ENCODE data around the gene TEX35.
"Not testable (repeated sequence)": the region's sequence is repeated elsewhere in the genome, so short reads cannot be mapped to it uniquely, and the experiment has no call there.

The TEX35 gene

DNA sequence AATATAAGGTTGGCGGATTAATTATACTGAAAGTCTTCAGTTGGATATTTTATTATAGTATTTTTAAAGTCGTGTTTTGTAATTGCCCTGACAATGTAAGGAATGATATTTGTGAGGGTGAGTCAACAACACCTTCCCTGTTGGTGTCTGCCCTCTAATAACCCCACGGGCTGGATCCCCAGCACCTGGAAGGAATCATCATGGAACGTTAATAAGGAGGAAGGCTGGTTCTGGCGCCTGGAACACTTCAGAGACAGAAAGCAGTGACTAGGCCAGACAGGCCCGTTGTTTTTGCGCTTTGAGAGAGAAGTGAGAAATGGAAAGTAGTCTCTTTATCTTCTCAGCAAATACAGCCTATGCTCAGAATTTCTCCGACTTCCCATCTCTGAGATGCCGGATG, 31.6 kb downstream of the TEX35 start:
- no peak for DNase-seq

- no peak for DNase-seq
Measured at GRCh38 chr1:178548108-178548507, 35.2 kb downstream of the TEX35 start.

DNA sequence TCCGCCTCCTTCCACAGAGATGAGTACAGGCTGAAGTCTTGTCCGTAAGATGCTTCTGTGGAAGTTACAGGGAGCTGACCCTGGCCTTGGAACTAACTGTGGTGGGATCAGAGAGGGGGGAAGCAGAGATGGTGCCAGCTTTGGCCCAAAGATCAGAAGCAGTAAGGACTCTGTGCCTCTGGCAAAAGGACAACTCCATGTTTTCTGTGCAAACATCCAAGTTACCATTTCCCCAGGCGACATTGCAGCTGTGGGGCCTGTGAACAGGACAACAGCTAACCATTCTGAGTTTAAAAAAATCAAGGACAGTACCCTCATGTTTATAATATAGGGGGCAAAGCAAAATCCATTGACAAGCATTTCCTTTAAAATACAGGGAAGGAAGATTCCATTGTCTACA, 38.4 kb downstream of the TEX35 start:
- DNase-seq = no peak

- no peak for DNase-seq
Measured at GRCh38 chr1:178551940-178552339, 39.0 kb downstream of the TEX35 start.

DNA sequence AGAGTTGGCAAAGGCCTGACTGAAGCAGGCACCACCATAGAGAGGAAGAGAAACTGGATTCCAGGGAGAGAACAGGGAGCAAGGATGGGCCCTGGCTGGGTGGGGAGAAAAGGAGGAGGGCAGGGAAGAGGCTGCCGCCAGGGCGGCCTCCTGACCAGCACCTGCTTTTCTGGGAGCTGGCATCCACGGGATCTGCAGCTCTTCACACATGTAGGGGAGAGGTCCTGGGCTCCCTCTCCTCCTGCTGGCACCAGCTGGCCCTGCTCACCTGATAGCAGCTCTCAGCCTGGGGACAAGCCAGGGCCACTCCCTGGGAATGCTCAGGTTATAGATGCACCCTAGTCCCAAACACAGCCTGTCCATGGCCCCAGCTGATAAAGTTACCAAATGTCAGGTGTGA, 39.9 kb downstream of the TEX35 start:
- DNase-seq = no peak

DNA sequence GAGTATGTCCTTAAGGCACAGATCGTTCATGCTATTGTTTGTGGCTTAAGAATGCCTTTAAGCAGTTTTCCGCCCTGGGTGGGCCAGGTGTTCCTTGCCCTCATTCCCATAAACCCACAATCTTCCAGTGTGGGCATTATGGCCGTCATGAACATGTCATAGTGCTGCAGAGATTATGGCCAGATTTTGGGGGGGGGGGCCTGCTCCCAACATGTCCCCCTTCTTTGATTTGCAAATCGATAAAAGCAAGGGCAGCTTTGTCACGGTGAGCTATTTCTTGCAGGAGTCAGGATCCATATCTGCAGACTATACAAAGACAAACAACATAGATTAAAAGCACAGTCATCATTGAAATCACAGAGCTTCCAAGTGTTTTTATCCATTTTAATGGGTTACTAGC, 41.4 kb downstream of the TEX35 start:
- not testable (repeated sequence) for DNase-seq

DNA sequence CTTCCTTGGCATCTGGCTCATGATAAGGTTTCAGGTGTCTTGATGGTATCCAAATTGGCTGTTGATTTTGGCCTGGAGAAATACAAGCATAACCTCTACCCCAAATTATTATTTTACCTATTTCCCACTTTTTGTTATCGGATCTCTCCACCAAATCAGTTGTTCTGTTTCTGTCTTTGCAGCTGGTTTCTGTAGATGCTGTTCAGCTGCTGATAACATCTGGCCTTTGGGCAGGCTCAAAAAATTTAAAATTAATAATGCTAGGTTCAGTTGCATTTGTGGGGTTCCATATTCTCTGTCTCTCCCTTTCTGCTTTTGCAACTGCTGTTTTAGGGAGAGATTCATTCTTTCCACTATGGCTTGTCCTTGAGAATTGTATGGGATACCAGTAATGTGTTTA, 42.7 kb downstream of the TEX35 start:
- DNase-seq = not testable (repeated sequence)

- DNase-seq = not testable (repeated sequence)
Measured at GRCh38 chr1:178558816-178559215, 45.9 kb downstream of the TEX35 start.

GRCh38 chr1:178560871-178561376, 48.0 kb downstream of the TEX35 start:
- no peak for DNase-seq

DNA sequence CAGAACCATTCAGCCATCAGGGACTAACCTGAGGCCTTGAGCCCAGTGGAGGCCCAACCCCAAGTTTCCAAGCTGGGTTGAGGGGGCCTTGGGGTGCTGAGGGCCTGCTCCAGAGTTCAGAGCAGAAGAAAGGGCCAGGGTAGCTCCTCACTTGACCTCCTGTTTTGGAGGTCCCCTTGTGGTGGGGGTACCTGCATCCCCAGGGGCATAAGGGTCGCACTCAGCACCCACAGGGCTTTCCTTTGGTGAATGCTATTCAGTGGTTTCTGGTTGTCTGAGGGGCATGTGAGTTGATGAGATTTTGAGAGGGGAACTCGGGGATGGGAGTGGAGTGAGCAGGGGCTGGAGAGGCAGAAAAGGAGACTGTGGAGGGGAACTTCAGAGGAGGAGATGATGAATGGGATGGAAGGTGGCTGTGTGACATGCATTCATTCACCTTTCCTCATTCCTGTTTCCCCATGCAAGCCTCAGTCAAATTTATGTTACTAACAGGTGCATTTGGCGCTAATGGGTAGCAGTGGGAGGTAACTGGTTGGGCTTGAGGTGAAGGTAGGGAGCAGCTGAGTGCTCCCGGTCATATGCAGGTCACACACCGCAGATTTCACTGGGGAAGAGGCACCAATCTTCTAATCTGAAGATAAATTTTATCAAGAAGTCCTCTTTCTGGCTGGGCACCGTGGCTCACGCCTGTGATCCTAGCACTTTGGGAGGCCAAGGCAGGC, 50.4 kb downstream of the TEX35 start:
- no peak for DNase-seq

DNA sequence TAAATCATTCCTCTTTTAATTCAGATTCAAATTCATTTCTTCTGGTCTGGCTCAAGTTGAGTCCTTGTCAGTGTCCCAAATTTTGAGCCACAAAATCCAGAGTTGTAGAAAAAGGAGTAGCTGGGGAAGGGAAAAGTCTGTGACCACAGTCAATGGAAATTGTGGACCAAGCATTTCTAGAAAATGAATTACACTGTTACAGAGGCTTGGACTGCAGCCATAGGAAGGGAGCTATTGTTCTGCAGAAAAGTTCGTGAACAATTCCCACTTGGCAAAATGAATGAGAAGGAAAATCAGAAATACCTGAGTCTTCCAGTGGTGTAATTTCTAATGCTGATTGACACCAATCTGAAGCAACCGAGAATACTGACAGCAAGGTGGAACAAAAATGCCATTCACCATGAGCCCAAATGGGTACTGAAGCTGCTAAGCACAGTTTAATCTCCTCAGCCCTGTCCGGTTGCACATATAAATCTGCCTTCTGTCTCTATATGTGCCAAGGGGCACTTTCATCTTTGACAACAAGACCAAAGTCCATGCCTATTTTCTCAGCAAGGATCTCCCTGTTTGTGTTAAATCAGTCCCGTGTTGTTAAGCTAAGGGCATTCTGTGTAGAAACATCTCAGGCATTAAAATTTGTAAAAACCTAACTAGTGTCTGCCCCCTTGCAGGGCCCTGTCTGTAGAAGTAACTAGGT, 51.3 kb downstream of the TEX35 start:
- DNase-seq = no peak

- no peak for DNase-seq
Measured at GRCh38 chr1:178564783-178565180, 51.9 kb downstream of the TEX35 start.

DNA sequence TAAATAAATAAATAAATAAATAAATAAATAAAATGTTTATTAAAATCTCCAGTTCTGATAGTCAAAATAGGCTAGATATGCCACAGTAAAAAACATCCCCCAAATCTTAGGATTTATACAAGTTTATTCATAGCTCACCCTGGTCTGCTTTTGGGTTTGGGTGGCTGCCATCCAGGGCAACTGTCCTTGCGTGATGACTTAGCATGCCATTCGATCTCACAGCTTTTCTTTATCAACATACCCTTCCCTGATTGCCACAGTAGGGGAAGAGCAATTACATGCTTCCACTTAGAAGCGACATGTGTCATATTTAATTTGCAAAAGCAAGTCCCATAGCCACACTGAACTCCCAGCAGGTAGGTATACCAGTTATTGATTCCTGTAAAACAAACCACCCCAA, 52.7 kb downstream of the TEX35 start:
- no peak for DNase-seq

GRCh38 chr1:178566187-178566586, 53.3 kb downstream of the TEX35 start:
- DNase-seq = peak in 1 of 2 experiments; percentile 24

DNA sequence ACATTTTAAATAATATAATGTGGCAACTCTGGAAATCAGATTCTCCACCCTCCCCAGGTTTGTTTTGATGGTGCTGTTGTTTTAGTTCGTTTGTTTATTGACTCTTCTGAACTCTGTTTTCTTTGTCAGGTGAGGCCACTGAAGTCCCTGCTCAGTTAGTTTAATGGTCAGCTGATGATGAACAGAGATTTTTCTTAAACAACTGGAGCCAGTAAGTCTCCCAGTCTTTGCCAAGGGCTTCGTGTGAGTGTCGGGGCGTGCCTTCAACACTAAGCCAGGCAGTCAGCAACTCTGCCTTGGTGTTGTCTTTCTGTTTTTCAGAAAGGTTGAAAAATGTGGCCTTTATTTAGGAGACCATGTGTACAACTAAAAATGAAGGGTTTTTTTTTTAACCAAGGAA, 58.9 kb downstream of the TEX35 start:
- DNase-seq = no peak
